Ishikawa (cell line): Measurements from ENCODE around the gene GSTM3.

ENCODE experiments used
- CEBPB ChIP-seq: IDR thresholded peaks from 2 replicates; pipeline ENCODE4 v1.6.1; 2012
- CREB1 ChIP-seq: IDR thresholded peaks from 2 replicates; pipeline ENCODE4 v1.6.1; 2012; ENCODE audit warnings: low read depth
- EGR1 ChIP-seq: IDR thresholded peaks from 2 replicates; pipeline ENCODE4 v1.6.1; 2012
- EP300 ChIP-seq: IDR thresholded peaks from 2 replicates; pipeline ENCODE4 v1.6.1; 2012; ENCODE audit warnings: borderline replicate concordance
- FOXM1 ChIP-seq: IDR thresholded peaks from 2 replicates; pipeline ENCODE4 v1.6.1; 2012; ENCODE audit warnings: low read depth, borderline replicate concordance
- MAX ChIP-seq: IDR thresholded peaks from 2 replicates; pipeline ENCODE4 v1.6.1; 2012
- NFIC ChIP-seq: IDR thresholded peaks from 2 replicates; pipeline ENCODE4 v1.6.1; 2012
- RAD21 ChIP-seq: IDR thresholded peaks from 2 replicates; pipeline ENCODE4 v1.6.1; 2012; ENCODE audit warnings: low read depth
- REST ChIP-seq: IDR thresholded peaks from 2 replicates; pipeline ENCODE4 v1.6.1; 2012; ENCODE audit warnings: low read depth, mild to moderate bottlenecking
- TAF1 ChIP-seq: IDR thresholded peaks from 2 replicates; pipeline ENCODE4 v1.6.1; 2012; ENCODE audit warnings: low read depth, mild to moderate bottlenecking
- TCF12 ChIP-seq: IDR thresholded peaks from 2 replicates; pipeline ENCODE4 v1.6.1; 2012; ENCODE audit warnings: low read depth
- TEAD4 ChIP-seq: IDR thresholded peaks from 2 replicates; pipeline ENCODE4 v1.6.1; 2012
- USF1 ChIP-seq: IDR thresholded peaks from 2 replicates; pipeline ENCODE4 v1.6.1; 2012
- YY1 ChIP-seq: IDR thresholded peaks from 2 replicates; pipeline ENCODE4 v1.6.1; 2012; ENCODE audit warnings: low read depth
- ZBTB7A ChIP-seq: IDR thresholded peaks from 2 replicates; pipeline ENCODE4 v1.6.1; 2012; ENCODE audit warnings: low read depth

The GSTM3 gene

GRCh38 chr1:109773900-109774485 lies 33.2 kb upstream of the GSTM3 start:
- TF ChIP-seq NFIC (no peak), MAX (no peak), USF1 (no peak), TAF1 (no peak), ZBTB7A (no peak), EP300 (no peak), CEBPB (no peak), EGR1 (no peak)

- TF ChIP-seq CEBPB, result no peak
- TF ChIP-seq MAX, result peak; percentile 81
- no peak for TF ChIP-seq FOXM1
- TF ChIP-seq RAD21, result peak; percentile 99
- no peak for TF ChIP-seq TEAD4
- TF ChIP-seq REST, result no peak
- TF ChIP-seq CREB1, result no peak
- peak; percentile 59; the same call in 1 of the 2 replicates for TF ChIP-seq USF1
Measured at GRCh38 chr1:109773203-109773899, 32.5 kb upstream of the GSTM3 start.

- TF ChIP-seq MAX (no peak), TEAD4 (no peak), YY1 (no peak), EGR1 (no peak), REST (no peak), EP300 (no peak), CREB1 (no peak), FOXM1 (no peak), ZBTB7A (no peak), RAD21 (no peak), USF1 (no peak)
Measured at GRCh38 chr1:109772658-109773202, 31.9 kb upstream of the GSTM3 start.

- TF ChIP-seq YY1 (no peak), NFIC (no peak), TCF12 (no peak), EP300 (no peak), MAX (no peak), CEBPB (no peak), CREB1 (no peak), TAF1 (no peak), FOXM1 (no peak), USF1 (no peak), ZBTB7A (no peak)
Measured at GRCh38 chr1:109771712-109772657, 31.1 kb upstream of the GSTM3 start.
